ENCODE data around the gene TNFRSF18.

The TNFRSF18 gene

GRCh38 chr1:1228596-1229321 is 22.4 kb upstream of the TNFRSF18 start:
- DNase-seq (ENCODE audit: low read depth in 2 of 2) = no peak

- no peak for DNase-seq (ENCODE audit: low read depth in 2 of 2)
Measured at GRCh38 chr1:1228187-1228586, 21.8 kb upstream of the TNFRSF18 start.

- DNase-seq (ENCODE audit: low read depth in 2 of 2) = no peak
Measured at GRCh38 chr1:1227386-1227785, 21.0 kb upstream of the TNFRSF18 start.

GRCh38 chr1:1226566-1227362 is 20.4 kb upstream of the TNFRSF18 start:
- DNase-seq (ENCODE audit: low read depth in 2 of 2) = no peak

GRCh38 chr1:1225913-1226312 is 19.5 kb upstream of the TNFRSF18 start:
- no peak for DNase-seq (ENCODE audit: low read depth in 2 of 2)

- DNase-seq (ENCODE audit: low read depth in 2 of 2) = no peak
Measured at GRCh38 chr1:1225238-1225845, 18.9 kb upstream of the TNFRSF18 start.

- DNase-seq (ENCODE audit: low read depth in 2 of 2) = no peak
Measured at GRCh38 chr1:1223891-1224290, 17.5 kb upstream of the TNFRSF18 start.

GRCh38 chr1:1223321-1223720 is 16.9 kb upstream of the TNFRSF18 start:
- DNase-seq (ENCODE audit: low read depth in 2 of 2) = no peak

- DNase-seq (ENCODE audit: low read depth in 2 of 2) = no peak
Measured at GRCh38 chr1:1222575-1223225, 16.3 kb upstream of the TNFRSF18 start.

GRCh38 chr1:1221887-1222574 is 15.6 kb upstream of the TNFRSF18 start:
- DNase-seq (ENCODE audit: low read depth in 2 of 2) = peak in 1 of 2 donors; percentile 37

- no peak for DNase-seq (ENCODE audit: low read depth in 2 of 2)
Measured at GRCh38 chr1:1220197-1220596, 13.8 kb upstream of the TNFRSF18 start.

- no peak for DNase-seq (ENCODE audit: low read depth in 2 of 2)
Measured at GRCh38 chr1:1219341-1219740, 12.9 kb upstream of the TNFRSF18 start.

GRCh38 chr1:1218524-1219200 is 12.3 kb upstream of the TNFRSF18 start:
- DNase-seq (ENCODE audit: low read depth in 2 of 2) = no peak

- no peak for DNase-seq (ENCODE audit: low read depth in 2 of 2)
Measured at GRCh38 chr1:1217621-1218523, 11.5 kb upstream of the TNFRSF18 start.

- DNase-seq (ENCODE audit: low read depth in 2 of 2) = no peak
Measured at GRCh38 chr1:1216770-1217620, 10.6 kb upstream of the TNFRSF18 start.

- DNase-seq (ENCODE audit: low read depth in 2 of 2) = no peak
Measured at GRCh38 chr1:1215881-1216605, 9.7 kb upstream of the TNFRSF18 start.

- no peak for DNase-seq (ENCODE audit: low read depth in 2 of 2)
Measured at GRCh38 chr1:1215080-1215676, 8.8 kb upstream of the TNFRSF18 start.

Measured in stimulated activated CD8-positive, alpha-beta memory T cell treated with anti-CD3 and anti-CD28 coated beads, Interleukin-7, amount 100 ng/mL, for 4 hours (primary cell).